ENCODE measurements around the gene DIPK2A. TPM values are rescaled to one million over a fixed set of nuclear protein-coding genes. Genes with fewer than 3 reads are reported as not detected.

The DIPK2A gene
- total and polyA plus RNA-seq, 2 experiments from 2014 or later, result 46.1 to 90.8 TPM

DNA sequence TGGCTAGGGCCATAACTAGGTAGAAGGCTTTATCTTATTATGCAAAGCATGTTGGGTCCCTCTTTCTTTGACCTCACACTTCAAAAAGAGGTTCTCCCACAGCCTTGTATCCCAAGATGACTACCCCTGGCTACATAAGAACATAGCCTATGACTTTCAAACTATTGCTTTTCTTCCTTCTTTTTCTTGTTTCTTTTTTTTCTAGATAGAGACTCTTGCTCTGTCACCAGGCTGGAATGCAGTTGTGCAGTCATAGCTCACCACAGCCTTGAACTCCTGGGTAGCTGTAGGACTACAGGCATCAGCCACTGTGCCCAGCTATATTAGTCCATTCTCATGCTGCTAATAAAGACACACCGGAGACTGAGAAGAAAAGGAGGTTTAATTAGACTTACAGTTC, 47.2 kb downstream of the DIPK2A start:
- H3K9me2 ChIP-seq (replicated peaks; ENCODE audit: insufficient read depth), result no peaks in the 10 kb centered on the region
- peaks cover 3% of the 10 kb centered on the region for H3K9me3 ChIP-seq (ENCODE audit: low read depth)
- H2AFZ ChIP-seq, result no peak overlapping the region
- no peak overlapping the region for H3K4me3 ChIP-seq
- no peaks in the 10 kb centered on the region for H3K27me3 ChIP-seq
- no peaks in the 10 kb centered on the region for H3K4me1 ChIP-seq (ENCODE audit: insufficient read depth)
- TF ChIP-seq EZH2 (IDR thresholded peaks at IDR 0.05; ENCODE audit: borderline replicate concordance) (no peak), EZH2phosphoT487 (IDR thresholded peaks at IDR 0.05; ENCODE audit: low read depth, severe bottlenecking, unreplicated experiment) (no peak)
- TF ChIP-seq, protein P1, sequence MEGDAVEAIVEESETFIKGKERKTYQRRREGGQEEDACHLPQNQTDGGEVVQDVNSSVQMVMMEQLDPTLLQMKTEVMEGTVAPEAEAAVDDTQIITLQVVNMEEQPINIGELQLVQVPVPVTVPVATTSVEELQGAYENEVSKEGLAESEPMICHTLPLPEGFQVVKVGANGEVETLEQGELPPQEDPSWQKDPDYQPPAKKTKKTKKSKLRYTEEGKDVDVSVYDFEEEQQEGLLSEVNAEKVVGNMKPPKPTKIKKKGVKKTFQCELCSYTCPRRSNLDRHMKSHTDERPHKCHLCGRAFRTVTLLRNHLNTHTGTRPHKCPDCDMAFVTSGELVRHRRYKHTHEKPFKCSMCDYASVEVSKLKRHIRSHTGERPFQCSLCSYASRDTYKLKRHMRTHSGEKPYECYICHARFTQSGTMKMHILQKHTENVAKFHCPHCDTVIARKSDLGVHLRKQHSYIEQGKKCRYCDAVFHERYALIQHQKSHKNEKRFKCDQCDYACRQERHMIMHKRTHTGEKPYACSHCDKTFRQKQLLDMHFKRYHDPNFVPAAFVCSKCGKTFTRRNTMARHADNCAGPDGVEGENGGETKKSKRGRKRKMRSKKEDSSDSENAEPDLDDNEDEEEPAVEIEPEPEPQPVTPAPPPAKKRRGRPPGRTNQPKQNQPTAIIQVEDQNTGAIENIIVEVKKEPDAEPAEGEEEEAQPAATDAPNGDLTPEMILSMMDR (IDR thresholded peaks at IDR 0.05; ENCODE audit: poor library complexity), result no peak
- no peaks in the 10 kb centered on the region for H3K36me3 ChIP-seq (replicated peaks; ENCODE audit: insufficient read depth, low read depth)
- DNase-seq (ENCODE audit: low spot score), result no peak
- 100% methylated on average over 1 of the region's 1 CpG for whole genome bisulfite sequencing (ENCODE audit: low lambda C conversion rate, missing lambda C conversion rate)
- H3K27ac ChIP-seq, result no peak overlapping the region
- H3K4me2 ChIP-seq, result no peak overlapping the region
- H4K20me1 ChIP-seq (ENCODE audit: insufficient read depth, poor library complexity, severe bottlenecking), result no peaks in the 10 kb centered on the region
- H3K79me2 ChIP-seq, result no peaks in the 10 kb centered on the region

Other genes starting within 250 kb of the DIPK2A start
- 5.0 and 6.8 TPM in 2 replicates for gene SLC9A9, start 123.4 kb upstream of the DIPK2A start, total RNA-seq
- 2.2 and 4.3 TPM in 2 replicates for gene SLC9A9, start 123.4 kb upstream of the DIPK2A start, polyA plus RNA-seq

All from hepatocyte (in vitro differentiated cells).